ENCODE results near the gene NDUFV3. TPM values are rescaled to one million over a fixed set of nuclear protein-coding genes. Genes with fewer than 3 reads are reported as not detected.
"Not testable (repeated sequence)": the region's sequence is repeated elsewhere in the genome, so short reads cannot be mapped to it uniquely, and the experiment has no call there.

The NDUFV3 gene
- total RNA-seq, 1 experiment from 2014 or later = 10.7 TPM

DNA sequence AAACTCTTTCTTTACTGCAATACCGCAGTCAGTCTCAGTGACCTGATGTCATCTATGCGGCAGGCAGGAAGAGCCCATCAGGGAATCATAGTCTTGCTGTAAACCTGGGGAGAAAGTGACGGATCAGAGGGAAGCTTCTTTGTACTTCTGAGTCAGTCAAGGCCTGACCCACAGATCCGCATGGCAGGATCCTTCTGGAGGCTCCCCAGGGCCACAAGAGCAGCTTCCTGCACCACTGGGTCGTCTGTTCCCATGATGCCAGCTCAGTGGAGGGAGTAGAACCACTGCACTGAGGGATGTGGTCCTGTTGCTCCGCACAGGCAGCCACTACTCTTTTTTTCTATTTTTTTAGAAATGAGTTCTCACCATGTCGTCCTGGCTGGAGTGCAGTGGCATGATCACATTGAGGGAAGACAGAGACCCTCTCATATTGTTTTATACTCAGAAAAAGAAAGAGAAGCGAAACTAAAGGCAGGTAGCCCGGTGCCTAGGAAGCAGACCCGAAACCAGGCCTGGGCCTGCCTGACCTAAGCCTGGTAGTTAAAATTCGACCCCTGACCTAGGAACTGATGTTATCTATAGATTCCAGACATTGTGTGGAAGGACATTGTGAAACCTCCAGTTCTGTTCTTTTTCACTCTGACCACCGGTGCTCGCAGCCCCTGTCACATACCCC is 38.6 kb downstream of the NDUFV3 start:
- Histone ChIP-seq H3K4me1 (ENCODE audit: low read length) (peaks cover 4% of the 10 kb centered on the region), H4K20me1 (ENCODE audit: insufficient read depth, low read depth, low read length) (no peaks in the 10 kb centered on the region), H3K9ac (ENCODE audit: low read length) (no peak overlapping the region), H3K27me3 (ENCODE audit: low read length) (no peaks in the 10 kb centered on the region), H3K4me3 (ENCODE audit: low read length) (no peak overlapping the region), H3K9me3 (ENCODE audit: low read length) (no peaks in the 10 kb centered on the region), H3K4me2 (ENCODE audit: low read depth, low read length, poor library complexity, severe bottlenecking) (no peak overlapping the region), H3K9me2 (replicated peaks; ENCODE audit: insufficient read depth, low read length) (no peaks in the 10 kb centered on the region), H3K79me2 (ENCODE audit: low read length) (no peaks in the 10 kb centered on the region), H2AFZ (ENCODE audit: low read length) (no peak overlapping the region), H3K36me3 (ENCODE audit: insufficient read depth, low read length) (no peaks in the 10 kb centered on the region), H3K27ac (ENCODE audit: low read length) (no peak overlapping the region)
- DNase-seq = no peak

DNA sequence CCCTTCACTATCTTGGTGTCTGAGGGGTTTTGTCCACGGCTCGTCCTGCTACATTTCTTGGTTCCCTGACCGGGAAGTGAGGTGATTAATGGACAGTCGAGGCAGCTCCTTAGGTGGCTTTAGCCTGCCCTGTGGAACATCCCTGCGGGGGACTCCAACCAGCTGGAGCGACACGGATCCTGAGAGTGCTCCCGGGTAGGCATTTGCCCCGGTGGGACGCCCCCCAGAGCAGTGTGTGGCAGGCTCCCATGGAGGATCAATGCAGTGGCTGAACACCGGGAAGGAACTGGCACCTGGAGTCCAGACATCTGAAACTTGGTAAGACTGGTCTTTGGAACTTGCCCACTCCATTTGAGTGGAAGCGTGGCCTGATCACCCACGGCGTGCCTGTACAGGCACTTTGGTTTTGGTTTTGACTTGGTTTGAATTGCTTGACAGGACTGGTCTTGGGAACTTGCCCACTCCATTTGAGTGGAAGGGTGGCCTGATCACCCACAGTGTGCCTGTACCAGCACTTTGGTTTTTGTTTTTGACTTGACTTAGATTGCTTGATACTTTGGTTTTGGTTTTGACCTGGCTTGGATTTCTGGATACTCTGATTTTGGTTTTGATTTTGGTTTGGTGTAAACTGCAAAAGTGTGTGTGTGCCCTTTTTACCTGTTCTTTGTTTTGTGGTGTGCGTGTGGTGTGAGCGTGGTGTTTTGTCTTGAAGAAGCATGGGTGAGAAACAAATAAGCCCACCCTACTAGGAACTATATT is 39.4 kb downstream of the NDUFV3 start:
- H4K20me1 ChIP-seq (ENCODE audit: insufficient read depth, low read depth, low read length) = not testable (repeated sequence)

DNA sequence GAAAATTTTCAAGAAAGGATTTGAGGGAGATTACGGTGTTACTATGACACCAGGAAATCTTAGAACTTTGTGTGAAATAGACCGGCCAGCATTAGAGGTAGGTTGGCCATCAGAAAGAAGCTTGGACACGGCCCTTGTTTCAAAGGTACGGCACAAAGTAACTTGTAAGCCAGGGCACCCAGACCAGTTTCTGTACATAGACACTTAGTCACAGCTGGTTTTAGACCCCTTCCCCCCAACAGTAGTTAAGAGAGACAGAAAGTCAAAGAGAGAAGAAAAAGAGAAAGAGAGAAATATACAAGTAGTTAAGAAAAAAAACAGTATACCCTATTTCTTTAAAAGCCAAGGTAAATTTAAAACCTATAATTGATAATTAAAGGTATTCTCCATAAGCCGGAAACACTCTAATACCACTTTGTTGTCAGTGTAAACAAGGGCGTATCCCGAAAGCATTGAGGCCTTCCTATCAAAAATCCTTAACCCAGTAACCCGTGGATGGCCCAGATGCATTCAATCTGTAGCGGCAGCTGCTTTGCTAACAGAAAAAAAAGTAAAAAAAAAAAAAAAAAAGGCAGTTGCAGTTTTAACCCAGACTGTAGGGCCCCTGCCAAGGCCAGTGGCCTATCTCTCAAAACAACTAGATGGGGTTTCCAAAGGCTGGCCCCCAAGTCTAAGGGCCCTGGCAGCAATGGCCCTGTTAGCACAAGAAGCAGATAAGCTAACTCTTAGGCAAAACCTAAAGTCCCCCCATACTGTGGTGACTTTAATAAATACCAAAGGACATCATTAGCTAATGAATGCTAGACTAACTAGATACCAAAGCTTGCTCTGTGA is 40.2 kb downstream of the NDUFV3 start:
- not testable (repeated sequence) for H3K79me2 ChIP-seq (ENCODE audit: low read length); H4K20me1 ChIP-seq (ENCODE audit: insufficient read depth, low read depth, low read length); H3K4me2 ChIP-seq (ENCODE audit: low read depth, low read length, poor library complexity, severe bottlenecking); H3K27ac ChIP-seq (ENCODE audit: low read length); H3K9me3 ChIP-seq (ENCODE audit: low read length); H3K36me3 ChIP-seq (ENCODE audit: insufficient read depth, low read length); DNase-seq; H3K9ac ChIP-seq (ENCODE audit: low read length); H3K4me3 ChIP-seq (ENCODE audit: low read length); H3K27me3 ChIP-seq (ENCODE audit: low read length); H3K9me2 ChIP-seq (replicated peaks; ENCODE audit: insufficient read depth, low read length); H2AFZ ChIP-seq (ENCODE audit: low read length)
- H3K4me1 ChIP-seq (ENCODE audit: low read length) = peaks cover 11% of the 10 kb centered on the region

More for the DNA sequence above, 39.4 kb downstream of the NDUFV3 start:
- not testable (repeated sequence) for H3K9me2 ChIP-seq (replicated peaks; ENCODE audit: insufficient read depth, low read length); H3K27me3 ChIP-seq (ENCODE audit: low read length); DNase-seq; H3K36me3 ChIP-seq (ENCODE audit: insufficient read depth, low read length); H3K27ac ChIP-seq (ENCODE audit: low read length); H3K4me2 ChIP-seq (ENCODE audit: low read depth, low read length, poor library complexity, severe bottlenecking); H3K9me3 ChIP-seq (ENCODE audit: low read length); H3K79me2 ChIP-seq (ENCODE audit: low read length); H3K4me3 ChIP-seq (ENCODE audit: low read length); H2AFZ ChIP-seq (ENCODE audit: low read length); H3K9ac ChIP-seq (ENCODE audit: low read length)
- H3K4me1 ChIP-seq (ENCODE audit: low read length) = peaks cover 11% of the 10 kb centered on the region

DNA sequence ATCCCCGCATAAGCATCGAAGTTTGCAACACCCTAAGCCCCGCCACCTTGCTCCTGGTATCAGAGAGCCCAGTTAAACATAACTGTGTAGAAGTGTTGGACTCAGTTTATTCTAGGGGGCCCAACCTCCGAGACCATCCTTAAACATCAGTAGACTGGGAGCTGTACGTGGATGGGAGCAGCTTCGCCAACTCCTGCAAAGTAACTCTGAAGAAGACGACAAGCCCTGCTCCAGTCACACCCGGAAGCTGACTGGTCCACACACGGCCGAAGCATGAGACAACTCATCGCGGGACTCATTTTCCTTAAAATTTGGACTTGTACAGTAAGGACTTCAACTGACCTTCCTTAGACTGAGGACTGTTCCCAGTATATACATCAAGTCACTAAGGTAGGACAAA is 40.9 kb downstream of the NDUFV3 start:
- not testable (repeated sequence) for H3K9me2 ChIP-seq (replicated peaks; ENCODE audit: insufficient read depth, low read length); H3K79me2 ChIP-seq (ENCODE audit: low read length); H3K9ac ChIP-seq (ENCODE audit: low read length); H3K36me3 ChIP-seq (ENCODE audit: insufficient read depth, low read length); H4K20me1 ChIP-seq (ENCODE audit: insufficient read depth, low read depth, low read length); H3K4me3 ChIP-seq (ENCODE audit: low read length); H3K27me3 ChIP-seq (ENCODE audit: low read length); H3K4me2 ChIP-seq (ENCODE audit: low read depth, low read length, poor library complexity, severe bottlenecking); H3K9me3 ChIP-seq (ENCODE audit: low read length); DNase-seq; H2AFZ ChIP-seq (ENCODE audit: low read length); H3K27ac ChIP-seq (ENCODE audit: low read length)
- peaks cover 11% of the 10 kb centered on the region for H3K4me1 ChIP-seq (ENCODE audit: low read length)

DNA sequence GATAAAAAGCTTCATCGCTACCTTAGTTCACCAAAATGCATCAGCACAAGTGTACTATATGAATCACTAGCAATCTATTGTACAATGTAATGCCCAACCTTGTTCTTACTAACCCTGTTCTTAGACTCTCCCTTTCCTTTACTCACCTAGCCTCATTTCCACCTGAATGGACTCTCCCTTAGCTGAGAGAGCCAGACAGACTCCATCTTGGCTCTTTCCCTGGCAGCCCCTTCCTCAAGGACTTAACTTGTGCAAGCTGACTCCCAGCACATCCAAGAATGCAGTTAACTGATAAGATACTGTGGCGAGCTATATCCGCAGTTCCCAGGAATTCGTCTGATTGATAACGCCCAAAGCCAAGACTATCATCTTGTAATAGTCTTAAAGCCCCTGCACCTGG is 43.3 kb downstream of the NDUFV3 start:
- not testable (repeated sequence) for H3K4me3 ChIP-seq (ENCODE audit: low read length); H3K27me3 ChIP-seq (ENCODE audit: low read length); H3K79me2 ChIP-seq (ENCODE audit: low read length); H4K20me1 ChIP-seq (ENCODE audit: insufficient read depth, low read depth, low read length); H3K9ac ChIP-seq (ENCODE audit: low read length); H3K36me3 ChIP-seq (ENCODE audit: insufficient read depth, low read length); H3K27ac ChIP-seq (ENCODE audit: low read length); H2AFZ ChIP-seq (ENCODE audit: low read length); H3K9me2 ChIP-seq (replicated peaks; ENCODE audit: insufficient read depth, low read length); H3K4me2 ChIP-seq (ENCODE audit: low read depth, low read length, poor library complexity, severe bottlenecking); H3K9me3 ChIP-seq (ENCODE audit: low read length); DNase-seq
- H3K4me1 ChIP-seq (ENCODE audit: low read length) = peaks cover 11% of the 10 kb centered on the region

DNA sequence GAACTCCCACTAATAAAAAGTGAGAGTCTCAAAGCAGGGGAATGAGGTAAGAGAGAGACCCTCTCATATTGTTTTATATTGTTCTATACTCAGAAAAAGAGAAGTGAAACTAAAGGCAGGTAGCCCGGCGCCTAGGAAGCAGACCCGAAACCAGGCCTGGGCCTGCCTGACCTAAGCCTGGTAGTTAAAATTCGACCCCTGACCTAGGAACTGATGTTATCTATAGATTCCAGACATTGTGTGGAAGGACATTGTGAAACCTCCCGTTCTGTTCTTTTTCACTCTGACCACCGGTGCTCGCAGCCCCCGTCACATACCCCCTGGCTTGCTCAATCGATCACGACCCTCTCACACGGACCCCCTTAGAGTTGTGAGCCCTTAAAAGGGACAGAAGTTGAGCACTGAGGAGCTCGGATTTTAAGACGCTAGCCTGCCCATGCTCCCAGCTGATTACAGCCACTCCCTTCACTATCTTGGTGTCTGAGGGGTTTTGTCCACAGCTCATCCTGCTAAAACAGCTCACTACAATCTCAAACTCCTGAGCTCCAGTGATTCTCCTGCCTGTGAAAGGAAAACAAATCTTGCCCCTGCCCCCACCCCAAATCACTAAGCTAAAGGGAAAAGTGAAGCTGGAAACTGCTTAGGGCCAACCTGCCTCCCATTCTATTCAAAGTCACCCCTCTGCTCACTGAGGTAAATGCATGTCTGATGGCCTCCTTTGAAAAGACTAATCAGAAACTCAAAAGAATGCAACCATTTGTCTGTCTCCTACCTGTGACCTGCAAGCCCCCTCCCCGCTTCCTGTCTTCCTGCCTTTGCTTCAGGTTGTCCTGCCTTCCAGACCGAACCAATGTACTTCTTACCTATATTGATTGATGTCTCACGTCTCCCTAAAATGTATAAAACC is 44.2 kb downstream of the NDUFV3 start:
- H3K36me3 ChIP-seq (ENCODE audit: insufficient read depth, low read length); H3K4me1 ChIP-seq (ENCODE audit: low read length); H3K9me2 ChIP-seq (replicated peaks; ENCODE audit: insufficient read depth, low read length); H3K79me2 ChIP-seq (ENCODE audit: low read length); H4K20me1 ChIP-seq (ENCODE audit: insufficient read depth, low read depth, low read length); H3K9me3 ChIP-seq (ENCODE audit: low read length); H3K27ac ChIP-seq (ENCODE audit: low read length); H3K27me3 ChIP-seq (ENCODE audit: low read length); H3K4me2 ChIP-seq (ENCODE audit: low read depth, low read length, poor library complexity, severe bottlenecking); H3K9ac ChIP-seq (ENCODE audit: low read length); H2AFZ ChIP-seq (ENCODE audit: low read length); H3K4me3 ChIP-seq (ENCODE audit: low read length): not testable (repeated sequence)
- DNase-seq = peak; percentile 58

- Histone ChIP-seq H3K9me3 (ENCODE audit: low read length) (no peaks in the 10 kb centered on the region), H3K4me3 (ENCODE audit: low read length) (no peak overlapping the region), H3K9me2 (replicated peaks; ENCODE audit: insufficient read depth, low read length) (no peaks in the 10 kb centered on the region), H4K20me1 (ENCODE audit: insufficient read depth, low read depth, low read length) (no peaks in the 10 kb centered on the region), H3K9ac (ENCODE audit: low read length) (no peak overlapping the region), H3K27me3 (ENCODE audit: low read length) (no peaks in the 10 kb centered on the region), H2AFZ (ENCODE audit: low read length) (no peak overlapping the region), H3K4me2 (ENCODE audit: low read depth, low read length, poor library complexity, severe bottlenecking) (no peak overlapping the region), H3K79me2 (ENCODE audit: low read length) (no peaks in the 10 kb centered on the region), H3K27ac (ENCODE audit: low read length) (no peak overlapping the region), H3K4me1 (ENCODE audit: low read length) (peaks cover 8% of the 10 kb centered on the region), H3K36me3 (ENCODE audit: insufficient read depth, low read length) (no peaks in the 10 kb centered on the region)
- DNase-seq = no peak
These were observed 45.0 kb downstream of the NDUFV3 start for GRCh38 chr21:42937960-42938605.
